GM23338 (cell line): ENCODE measurements around the gene FARSA. TPM values are rescaled to one million over a fixed set of nuclear protein-coding genes. Genes with fewer than 3 reads are reported as not detected.

Source experiments
- ATAC-seq: fragments of 200-7000 bp; cut with Tn5 transposase; 3 replicates; pipeline ENCODE4 v1.9.1; 2020
- DNase-seq: peaks from one replicate; pipeline ENCODE4 v3.0.0-alpha.2; 2015; ENCODE audit warnings: low spot score
- H2AFZ ChIP-seq: fragments of 200-600 bp; sonication (generic); 2 replicates; pipeline ENCODE4 v1.8.0; 2016; ENCODE audit warnings: antibody characterized with exemption, mild to moderate bottlenecking, moderate library complexity
- H3F3A ChIP-seq: fragments of 200-600 bp; sonication (generic); replicated peaks from 2 replicates; pipeline ENCODE4 v1.8.0; 2017; ENCODE audit warnings: antibody characterized with exemption, mixed run types, low read depth
- H3K27ac ChIP-seq: fragments of 200-600 bp; sonication (generic); 2 replicates; pipeline ENCODE4 v1.6.1; 2016; ENCODE audit warnings: low read depth
- H3K27me3 ChIP-seq: fragments of 200-600 bp; sonication (generic); 2 replicates; pipeline ENCODE4 v1.8.0; 2016; ENCODE audit warnings: mild to moderate bottlenecking, mixed run types, moderate library complexity; ENCODE audit not compliant: insufficient read depth
- H3K36me3 ChIP-seq: fragments of 200-600 bp; sonication (generic); 2 replicates; pipeline ENCODE4 v1.8.0; 2016; ENCODE audit warnings: mild to moderate bottlenecking; ENCODE audit not compliant: insufficient read depth
- H3K4me1 ChIP-seq: fragments of 200-600 bp; sonication (generic); 2 replicates; pipeline ENCODE4 v1.8.0; 2016; ENCODE audit warnings: mild to moderate bottlenecking, moderate library complexity; ENCODE audit not compliant: insufficient read depth
- H3K4me2 ChIP-seq: fragments of 200-600 bp; sonication (generic); 2 replicates; pipeline ENCODE4 v1.7.1; 2017; ENCODE audit warnings: mixed run types
- H3K4me3 ChIP-seq: fragments of 200-600 bp; sonication (generic); 2 replicates; pipeline ENCODE4 v1.6.1; 2016; ENCODE audit warnings: mixed run types
- H3K79me2 ChIP-seq: fragments of 200-600 bp; sonication (generic); replicated peaks from 2 replicates; pipeline ENCODE4 v1.8.0; 2017; ENCODE audit warnings: mild to moderate bottlenecking; ENCODE audit not compliant: insufficient read depth
- H3K9me2 ChIP-seq: fragments of 200-600 bp; sonication (generic); 2 replicates; pipeline ENCODE4 v1.8.0; 2017; ENCODE audit not compliant: insufficient read depth
- H4K20me1 ChIP-seq: fragments of 200-600 bp; sonication (generic); replicated peaks from 2 replicates; pipeline ENCODE4 v1.8.0; 2017; ENCODE audit warnings: mild to moderate bottlenecking; ENCODE audit not compliant: insufficient read depth
- H3K27ac Mint-ChIP-seq: 2 replicates; pipeline ENCODE4 v1.8.0; 2020; ENCODE audit warnings: inconsistent platforms, mild to moderate bottlenecking, moderate library complexity, mixed read lengths
- H3K27me3 Mint-ChIP-seq: 3 replicates; pipeline ENCODE4 v1.8.0; 2022; ENCODE audit warnings: low read depth, mild to moderate bottlenecking, moderate library complexity, mixed read lengths, inconsistent platforms; ENCODE audit not compliant: insufficient read depth, poor library complexity
- H3K36me3 Mint-ChIP-seq: 3 replicates; pipeline ENCODE4 v1.8.0; 2021; ENCODE audit warnings: low read depth, mild to moderate bottlenecking, inconsistent platforms, moderate library complexity, mixed read lengths
- H3K4me1 Mint-ChIP-seq: 3 replicates; pipeline ENCODE4 v1.8.0; 2020; ENCODE audit warnings: mild to moderate bottlenecking, inconsistent platforms, mixed read lengths
- H3K4me3 Mint-ChIP-seq: 3 replicates; pipeline ENCODE4 v1.8.0; 2021; ENCODE audit warnings: moderate library complexity, mild to moderate bottlenecking, inconsistent platforms, mixed read lengths
- H3K9me3 Mint-ChIP-seq: 3 replicates; pipeline ENCODE4 v1.8.0; 2020; ENCODE audit warnings: moderate library complexity, mild to moderate bottlenecking, inconsistent platforms, mixed read lengths
- CREB1 ChIP-seq: fragments of 250-450 bp; sonication (Bioruptor Pico); IDR thresholded peaks from 2 replicates; pipeline ENCODE4 v1.5.0; 2020; ENCODE audit warnings: low read depth, mild to moderate bottlenecking, moderate library complexity
- EZH2phosphoT487 ChIP-seq: fragments of 200-600 bp; sonication (generic); IDR thresholded peaks from one replicate; pipeline ENCODE4 v1.8.1; 2018; ENCODE audit warnings: antibody characterized with exemption; ENCODE audit not compliant: unreplicated experiment
- JUNB ChIP-seq: IDR thresholded peaks from one replicate; pipeline ENCODE4 v1.6.1; 2016; ENCODE audit warnings: antibody characterized with exemption; ENCODE audit not compliant: unreplicated experiment
- POLR2AphosphoS5 ChIP-seq: IDR thresholded peaks from 2 replicates; pipeline ENCODE4 v1.6.1; 2016; ENCODE audit warnings: antibody characterized with exemption, low read depth
- STAT1 ChIP-seq: IDR thresholded peaks from one replicate; pipeline ENCODE4 v1.6.1; 2016; ENCODE audit warnings: antibody characterized with exemption; ENCODE audit not compliant: unreplicated experiment
- ZNF114 ChIP-seq: fragments of 250-450 bp; sonication (Bioruptor Pico); IDR thresholded peaks from 2 replicates; pipeline ENCODE4 v1.5.0; 2020; ENCODE audit warnings: mild to moderate bottlenecking, moderate library complexity
- ZNF331 ChIP-seq: fragments of 250-450 bp; sonication (Bioruptor Pico); IDR thresholded peaks from 2 replicates; pipeline ENCODE4 v1.5.0; 2020; ENCODE audit warnings: low read depth, mild to moderate bottlenecking, moderate library complexity
- polyA plus RNA-seq: library from polyadenylated mRNA; unstranded; fragments of >200 nt; fragmentation: Nextera tagmentation; extraction: Ambion mirVana; gene quantifications from 2 replicates; pipeline ENCODE4 v1.2.1, GENCODE V29; 2016
- total RNA-seq: library from RNA; depleted of rRNA; stranded (reverse); fragments of >200 nt; shearing (Covaris generic); gene quantifications from 2 replicates; pipeline ENCODE4 v1.2.3, GENCODE V29; 2014
- TF ChIP-seq, protein P1 (sequence below), 2 experiments: fragments of 200-600 bp in 1 of 2; sonication (generic) in 1 of 2; conservative IDR thresholded peaks; 2 replicates each; pipeline versions ENCODE4 v1.5.1 to v1.6.1; 2016 to 2017; ENCODE audit warnings: antibody characterized with exemption in 2 of 2, low read depth in 2 of 2, mild to moderate bottlenecking in 2 of 2, moderate library complexity in 1 of 2
- TF ChIP-seq, protein P2 (sequence below): IDR thresholded peaks from one replicate; pipeline ENCODE4 v1.6.1; 2018; ENCODE audit warnings: antibody characterized with exemption; ENCODE audit not compliant: unreplicated experiment
- TF ChIP-seq, protein P3 (sequence below): fragments of 250-450 bp; sonication (Bioruptor Pico); IDR thresholded peaks from 2 replicates; pipeline ENCODE4 v1.5.0; 2020; ENCODE audit warnings: mild to moderate bottlenecking, moderate library complexity

Gene FARSA
- total and polyA plus RNA-seq, 2 experiments from 2014 or later, result 74.7 to 86.4 TPM

DNA sequence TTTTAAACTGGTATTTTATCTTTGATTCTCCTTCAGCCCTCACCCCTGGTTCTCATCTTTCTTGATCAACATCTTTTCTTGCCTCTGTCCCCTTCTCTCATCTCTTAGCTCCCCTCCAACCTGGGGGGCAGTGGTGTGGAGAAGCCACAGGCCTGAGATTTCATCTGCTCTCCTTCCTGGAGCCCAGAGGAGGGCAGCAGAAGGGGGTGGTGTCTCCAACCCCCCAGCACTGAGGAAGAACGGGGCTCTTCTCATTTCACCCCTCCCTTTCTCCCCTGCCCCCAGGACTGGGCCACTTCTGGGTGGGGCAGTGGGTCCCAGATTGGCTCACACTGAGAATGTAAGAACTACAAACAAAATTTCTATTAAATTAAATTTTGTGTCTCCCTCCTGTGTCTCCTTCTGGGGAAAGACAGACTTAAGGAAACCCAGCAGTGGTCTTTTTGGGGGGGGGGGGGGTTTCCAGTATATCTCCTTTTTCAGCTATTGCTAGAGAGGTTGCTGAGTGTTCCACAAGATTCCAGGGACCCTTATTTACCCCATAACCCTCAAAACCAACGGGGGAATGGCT lies 10.7 kb upstream of the FARSA start:
- H3K4me2 ChIP-seq, result no peak overlapping the region
- DNase-seq, result no peak
- peaks cover 24% of the 10 kb centered on the region for H3K27me3 Mint-ChIP-seq
- no peak overlapping the region for H3K27ac Mint-ChIP-seq
- H3K4me1 ChIP-seq, result peaks cover 26% of the 10 kb centered on the region
- H3K9me2 ChIP-seq, result no peaks in the 10 kb centered on the region
- no peak overlapping the region for H3K4me3 Mint-ChIP-seq
- peaks cover 43% of the 10 kb centered on the region for H3K79me2 ChIP-seq
- no peak for TF ChIP-seq EZH2phosphoT487
- H3K36me3 Mint-ChIP-seq, result peaks cover 88% of the 10 kb centered on the region
- peaks cover 39% of the 10 kb centered on the region for H4K20me1 ChIP-seq
- H2AFZ ChIP-seq, result no peak overlapping the region
- H3K9me3 Mint-ChIP-seq, result no peaks in the 10 kb centered on the region; the same call in 2 of the 3 replicates
- peak overlapping the region; percentile 93 for H3K27ac ChIP-seq
- no peak overlapping the region for H3K4me3 ChIP-seq
- H3K36me3 ChIP-seq, result peaks cover 59% of the 10 kb centered on the region
- no peak for ATAC-seq
- peaks cover 28% of the 10 kb centered on the region for H3K4me1 Mint-ChIP-seq
- H3F3A ChIP-seq, result peaks cover 68% of the 10 kb centered on the region
- no peaks in the 10 kb centered on the region for H3K27me3 ChIP-seq

DNA sequence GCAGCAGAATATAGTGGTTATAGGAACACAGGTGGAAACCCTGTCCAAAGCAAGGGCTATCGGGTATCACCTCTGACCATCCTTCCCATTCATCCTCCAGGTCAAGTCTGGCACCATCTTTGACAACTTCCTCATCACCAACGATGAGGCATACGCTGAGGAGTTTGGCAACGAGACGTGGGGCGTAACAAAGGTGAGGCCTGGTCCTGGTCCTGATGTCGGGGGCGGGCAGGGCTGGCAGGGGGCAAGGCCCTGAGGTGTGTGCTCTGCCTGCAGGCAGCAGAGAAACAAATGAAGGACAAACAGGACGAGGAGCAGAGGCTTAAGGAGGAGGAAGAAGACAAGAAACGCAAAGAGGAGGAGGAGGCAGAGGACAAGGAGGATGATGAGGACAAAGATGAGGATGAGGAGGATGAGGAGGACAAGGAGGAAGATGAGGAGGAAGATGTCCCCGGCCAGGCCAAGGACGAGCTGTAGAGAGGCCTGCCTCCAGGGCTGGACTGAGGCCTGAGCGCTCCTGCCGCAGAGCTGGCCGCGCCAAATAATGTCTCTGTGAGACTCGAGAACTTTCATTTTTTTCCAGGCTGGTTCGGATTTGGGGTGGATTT lies 10.0 kb upstream of the FARSA start:
- no peaks in the 10 kb centered on the region for H3K27me3 ChIP-seq
- no peak overlapping the region for H3K4me2 ChIP-seq
- Mint-ChIP-seq H3K27me3 (peaks cover 28% of the 10 kb centered on the region), H3K36me3 (peaks cover 91% of the 10 kb centered on the region), H3K4me3 (no peak overlapping the region), H3K27ac (peak overlapping the region; percentile 50), H3K9me3 (no peaks in the 10 kb centered on the region; the same call in 2 of the 3 replicates), H3K4me1 (peaks cover 28% of the 10 kb centered on the region)
- ATAC-seq (no peak), DNase-seq (no peak)
- peaks cover 63% of the 10 kb centered on the region for H3K36me3 ChIP-seq
- H3K4me1 ChIP-seq, result peaks cover 26% of the 10 kb centered on the region
- peaks cover 44% of the 10 kb centered on the region for H4K20me1 ChIP-seq
- H3K79me2 ChIP-seq, result peaks cover 49% of the 10 kb centered on the region
- no peaks in the 10 kb centered on the region for H3K9me2 ChIP-seq
- H2AFZ ChIP-seq, result no peak overlapping the region
- H3K4me3 ChIP-seq, result no peak overlapping the region
- peak overlapping the region; percentile 50 for H3K27ac ChIP-seq
- peaks cover 73% of the 10 kb centered on the region for H3F3A ChIP-seq
- TF ChIP-seq POLR2AphosphoS5 (no peak; the same call in 1 of the 2 replicates), CREB1 (no peak), ZNF331 (CRISPR knock-in tag) (no peak), JUNB (no peak), STAT1 (no peak), ZNF114 (no peak)
- TF ChIP-seq, protein P1, sequence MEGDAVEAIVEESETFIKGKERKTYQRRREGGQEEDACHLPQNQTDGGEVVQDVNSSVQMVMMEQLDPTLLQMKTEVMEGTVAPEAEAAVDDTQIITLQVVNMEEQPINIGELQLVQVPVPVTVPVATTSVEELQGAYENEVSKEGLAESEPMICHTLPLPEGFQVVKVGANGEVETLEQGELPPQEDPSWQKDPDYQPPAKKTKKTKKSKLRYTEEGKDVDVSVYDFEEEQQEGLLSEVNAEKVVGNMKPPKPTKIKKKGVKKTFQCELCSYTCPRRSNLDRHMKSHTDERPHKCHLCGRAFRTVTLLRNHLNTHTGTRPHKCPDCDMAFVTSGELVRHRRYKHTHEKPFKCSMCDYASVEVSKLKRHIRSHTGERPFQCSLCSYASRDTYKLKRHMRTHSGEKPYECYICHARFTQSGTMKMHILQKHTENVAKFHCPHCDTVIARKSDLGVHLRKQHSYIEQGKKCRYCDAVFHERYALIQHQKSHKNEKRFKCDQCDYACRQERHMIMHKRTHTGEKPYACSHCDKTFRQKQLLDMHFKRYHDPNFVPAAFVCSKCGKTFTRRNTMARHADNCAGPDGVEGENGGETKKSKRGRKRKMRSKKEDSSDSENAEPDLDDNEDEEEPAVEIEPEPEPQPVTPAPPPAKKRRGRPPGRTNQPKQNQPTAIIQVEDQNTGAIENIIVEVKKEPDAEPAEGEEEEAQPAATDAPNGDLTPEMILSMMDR (conservative IDR thresholded peaks at IDR 0.05; ENCODE audit: low read depth in 2 of 2), result no peak
- TF ChIP-seq, protein P2, sequence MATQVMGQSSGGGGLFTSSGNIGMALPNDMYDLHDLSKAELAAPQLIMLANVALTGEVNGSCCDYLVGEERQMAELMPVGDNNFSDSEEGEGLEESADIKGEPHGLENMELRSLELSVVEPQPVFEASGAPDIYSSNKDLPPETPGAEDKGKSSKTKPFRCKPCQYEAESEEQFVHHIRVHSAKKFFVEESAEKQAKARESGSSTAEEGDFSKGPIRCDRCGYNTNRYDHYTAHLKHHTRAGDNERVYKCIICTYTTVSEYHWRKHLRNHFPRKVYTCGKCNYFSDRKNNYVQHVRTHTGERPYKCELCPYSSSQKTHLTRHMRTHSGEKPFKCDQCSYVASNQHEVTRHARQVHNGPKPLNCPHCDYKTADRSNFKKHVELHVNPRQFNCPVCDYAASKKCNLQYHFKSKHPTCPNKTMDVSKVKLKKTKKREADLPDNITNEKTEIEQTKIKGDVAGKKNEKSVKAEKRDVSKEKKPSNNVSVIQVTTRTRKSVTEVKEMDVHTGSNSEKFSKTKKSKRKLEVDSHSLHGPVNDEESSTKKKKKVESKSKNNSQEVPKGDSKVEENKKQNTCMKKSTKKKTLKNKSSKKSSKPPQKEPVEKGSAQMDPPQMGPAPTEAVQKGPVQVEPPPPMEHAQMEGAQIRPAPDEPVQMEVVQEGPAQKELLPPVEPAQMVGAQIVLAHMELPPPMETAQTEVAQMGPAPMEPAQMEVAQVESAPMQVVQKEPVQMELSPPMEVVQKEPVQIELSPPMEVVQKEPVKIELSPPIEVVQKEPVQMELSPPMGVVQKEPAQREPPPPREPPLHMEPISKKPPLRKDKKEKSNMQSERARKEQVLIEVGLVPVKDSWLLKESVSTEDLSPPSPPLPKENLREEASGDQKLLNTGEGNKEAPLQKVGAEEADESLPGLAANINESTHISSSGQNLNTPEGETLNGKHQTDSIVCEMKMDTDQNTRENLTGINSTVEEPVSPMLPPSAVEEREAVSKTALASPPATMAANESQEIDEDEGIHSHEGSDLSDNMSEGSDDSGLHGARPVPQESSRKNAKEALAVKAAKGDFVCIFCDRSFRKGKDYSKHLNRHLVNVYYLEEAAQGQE, result no peak
- TF ChIP-seq, protein P3, sequence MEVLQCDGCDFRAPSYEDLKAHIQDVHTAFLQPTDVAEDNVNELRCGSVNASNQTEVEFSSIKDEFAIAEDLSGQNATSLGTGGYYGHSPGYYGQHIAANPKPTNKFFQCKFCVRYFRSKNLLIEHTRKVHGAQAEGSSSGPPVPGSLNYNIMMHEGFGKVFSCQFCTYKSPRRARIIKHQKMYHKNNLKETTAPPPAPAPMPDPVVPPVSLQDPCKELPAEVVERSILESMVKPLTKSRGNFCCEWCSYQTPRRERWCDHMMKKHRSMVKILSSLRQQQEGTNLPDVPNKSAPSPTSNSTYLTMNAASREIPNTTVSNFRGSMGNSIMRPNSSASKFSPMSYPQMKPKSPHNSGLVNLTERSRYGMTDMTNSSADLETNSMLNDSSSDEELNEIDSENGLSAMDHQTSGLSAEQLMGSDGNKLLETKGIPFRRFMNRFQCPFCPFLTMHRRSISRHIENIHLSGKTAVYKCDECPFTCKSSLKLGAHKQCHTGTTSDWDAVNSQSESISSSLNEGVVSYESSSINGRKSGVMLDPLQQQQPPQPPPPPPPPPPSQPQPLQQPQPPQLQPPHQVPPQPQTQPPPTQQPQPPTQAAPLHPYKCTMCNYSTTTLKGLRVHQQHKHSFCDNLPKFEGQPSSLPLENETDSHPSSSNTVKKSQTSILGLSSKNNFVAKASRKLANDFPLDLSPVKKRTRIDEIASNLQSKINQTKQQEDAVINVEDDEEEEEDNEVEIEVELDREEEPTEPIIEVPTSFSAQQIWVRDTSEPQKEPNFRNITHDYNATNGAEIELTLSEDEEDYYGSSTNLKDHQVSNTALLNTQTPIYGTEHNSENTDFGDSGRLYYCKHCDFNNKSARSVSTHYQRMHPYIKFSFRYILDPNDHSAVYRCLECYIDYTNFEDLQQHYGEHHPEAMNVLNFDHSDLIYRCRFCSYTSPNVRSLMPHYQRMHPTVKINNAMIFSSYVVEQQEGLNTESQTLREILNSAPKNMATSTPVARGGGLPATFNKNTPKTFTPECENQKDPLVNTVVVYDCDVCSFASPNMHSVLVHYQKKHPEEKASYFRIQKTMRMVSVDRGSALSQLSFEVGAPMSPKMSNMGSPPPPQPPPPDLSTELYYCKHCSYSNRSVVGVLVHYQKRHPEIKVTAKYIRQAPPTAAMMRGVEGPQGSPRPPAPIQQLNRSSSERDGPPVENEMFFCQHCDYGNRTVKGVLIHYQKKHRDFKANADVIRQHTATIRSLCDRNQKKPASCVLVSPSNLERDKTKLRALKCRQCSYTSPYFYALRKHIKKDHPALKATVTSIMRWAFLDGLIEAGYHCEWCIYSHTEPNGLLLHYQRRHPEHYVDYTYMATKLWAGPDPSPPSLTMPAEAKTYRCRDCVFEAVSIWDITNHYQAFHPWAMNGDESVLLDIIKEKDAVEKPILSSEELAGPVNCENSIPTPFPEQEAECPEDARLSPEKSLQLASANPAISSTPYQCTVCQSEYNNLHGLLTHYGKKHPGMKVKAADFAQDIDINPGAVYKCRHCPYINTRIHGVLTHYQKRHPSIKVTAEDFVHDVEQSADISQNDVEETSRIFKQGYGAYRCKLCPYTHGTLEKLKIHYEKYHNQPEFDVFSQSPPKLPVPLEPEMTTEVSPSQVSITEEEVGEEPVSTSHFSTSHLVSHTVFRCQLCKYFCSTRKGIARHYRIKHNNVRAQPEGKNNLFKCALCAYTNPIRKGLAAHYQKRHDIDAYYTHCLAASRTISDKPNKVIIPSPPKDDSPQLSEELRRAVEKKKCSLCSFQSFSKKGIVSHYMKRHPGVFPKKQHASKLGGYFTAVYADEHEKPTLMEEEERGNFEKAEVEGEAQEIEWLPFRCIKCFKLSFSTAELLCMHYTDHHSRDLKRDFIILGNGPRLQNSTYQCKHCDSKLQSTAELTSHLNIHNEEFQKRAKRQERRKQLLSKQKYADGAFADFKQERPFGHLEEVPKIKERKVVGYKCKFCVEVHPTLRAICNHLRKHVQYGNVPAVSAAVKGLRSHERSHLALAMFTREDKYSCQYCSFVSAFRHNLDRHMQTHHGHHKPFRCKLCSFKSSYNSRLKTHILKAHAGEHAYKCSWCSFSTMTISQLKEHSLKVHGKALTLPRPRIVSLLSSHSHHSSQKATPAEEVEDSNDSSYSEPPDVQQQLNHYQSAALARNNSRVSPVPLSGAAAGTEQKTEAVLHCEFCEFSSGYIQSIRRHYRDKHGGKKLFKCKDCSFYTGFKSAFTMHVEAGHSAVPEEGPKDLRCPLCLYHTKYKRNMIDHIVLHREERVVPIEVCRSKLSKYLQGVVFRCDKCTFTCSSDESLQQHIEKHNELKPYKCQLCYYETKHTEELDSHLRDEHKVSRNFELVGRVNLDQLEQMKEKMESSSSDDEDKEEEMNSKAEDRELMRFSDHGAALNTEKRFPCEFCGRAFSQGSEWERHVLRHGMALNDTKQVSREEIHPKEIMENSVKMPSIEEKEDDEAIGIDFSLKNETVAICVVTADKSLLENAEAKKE (CRISPR knock-in tag), result no peak
